Left hindlimb (tissue), 1 donor: ENCODE results near the gene TNS4.

Experiments used
- DNase-seq: peaks from one replicate; pipeline ENCODE4 v3.0.0-alpha.2; 2018

TNS4 gene

DNA sequence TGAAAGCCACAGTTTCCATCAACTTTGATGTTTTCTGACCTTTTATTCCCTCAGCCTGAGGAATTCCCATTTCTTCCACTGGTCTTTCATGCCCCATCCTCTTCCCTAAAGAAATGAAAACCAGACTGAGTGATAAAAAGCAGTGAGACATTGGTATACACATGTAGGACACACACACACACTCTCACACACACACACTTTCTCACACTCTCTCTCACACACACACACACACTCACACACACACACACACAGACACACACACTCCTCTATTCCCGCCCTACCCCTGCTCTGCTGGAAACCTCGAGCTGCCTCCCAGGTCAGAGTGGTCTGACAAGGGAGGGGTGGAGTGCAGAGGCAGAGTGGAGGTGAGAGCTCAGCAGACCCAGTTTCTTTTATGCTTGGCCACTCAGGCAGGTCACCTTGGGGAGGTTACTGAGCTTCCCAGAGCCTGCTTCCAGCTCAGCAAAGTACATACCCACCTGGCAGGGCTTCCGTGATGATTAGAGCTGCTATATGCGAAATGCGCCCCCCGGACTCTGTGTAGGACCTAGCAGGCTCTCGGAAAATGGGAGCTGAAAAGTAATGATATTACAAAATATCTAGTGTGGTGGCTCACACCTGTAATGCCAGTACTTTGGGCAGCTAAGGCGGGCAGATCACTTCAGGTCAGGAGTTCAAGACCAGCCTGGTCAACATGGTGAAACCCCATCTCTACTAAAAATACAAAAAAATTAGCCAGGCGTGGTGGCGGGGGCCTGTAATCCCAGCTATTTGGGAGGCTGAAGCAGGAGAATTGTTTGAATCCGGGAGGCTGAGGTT lies 33.2 kb upstream of the TNS4 start:
- DNase-seq: peak; percentile 34

DNA sequence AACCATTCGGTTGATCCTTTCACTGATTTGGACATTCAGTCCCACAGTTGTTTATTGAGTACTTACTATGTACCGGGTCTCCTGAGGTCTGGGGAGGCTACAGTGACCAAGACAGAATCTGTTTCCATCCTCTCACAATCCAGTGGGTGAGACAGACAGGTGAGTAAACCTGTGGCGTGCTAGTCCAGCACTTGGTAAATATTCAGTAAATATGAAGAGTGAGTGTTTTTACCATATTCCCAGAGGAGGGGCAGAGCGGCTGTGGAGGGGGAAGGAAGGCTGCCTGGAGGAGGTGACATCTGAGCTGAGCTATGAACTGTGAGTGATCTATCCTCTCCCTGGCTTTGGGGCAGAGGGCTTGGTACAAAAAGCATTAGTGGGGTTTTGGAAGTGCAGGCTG lies 32.5 kb upstream of the TNS4 start:
- DNase-seq: peak; percentile 21

DNA sequence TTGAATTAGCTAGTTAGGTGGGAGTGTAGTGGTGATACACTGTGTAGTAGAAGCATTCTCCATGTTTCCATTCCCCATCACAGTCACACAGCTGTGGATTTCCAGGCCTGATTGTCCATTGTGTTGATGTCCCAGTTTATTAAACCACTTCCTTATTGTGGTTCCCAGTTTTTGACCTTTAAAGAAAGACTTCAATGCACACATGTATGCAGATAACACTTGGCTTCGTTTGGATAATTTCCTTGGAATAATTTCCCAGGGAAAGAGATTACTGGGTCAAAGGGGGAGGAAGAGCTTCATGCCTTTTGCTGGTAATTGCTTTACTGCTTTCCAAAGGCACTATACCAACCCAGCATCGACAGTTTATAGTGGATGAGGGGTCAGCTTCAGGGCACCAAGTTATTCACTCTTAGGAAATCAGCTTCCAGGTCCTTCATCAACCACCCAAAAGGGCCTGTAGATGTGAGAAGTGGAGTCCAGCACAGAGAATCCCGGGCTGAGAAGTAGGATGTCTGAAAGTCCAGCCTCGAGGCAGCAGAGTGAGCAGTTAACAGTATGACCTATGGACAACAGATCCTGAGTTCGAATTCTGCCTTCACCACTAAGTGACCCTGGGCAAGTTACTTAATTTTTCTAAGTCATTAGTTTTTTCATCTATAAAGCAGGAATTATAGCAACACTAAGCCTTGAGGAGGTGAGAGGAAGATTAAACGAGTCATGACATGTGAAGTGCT lies 31.3 kb upstream of the TNS4 start:
- no peak for DNase-seq

DNA sequence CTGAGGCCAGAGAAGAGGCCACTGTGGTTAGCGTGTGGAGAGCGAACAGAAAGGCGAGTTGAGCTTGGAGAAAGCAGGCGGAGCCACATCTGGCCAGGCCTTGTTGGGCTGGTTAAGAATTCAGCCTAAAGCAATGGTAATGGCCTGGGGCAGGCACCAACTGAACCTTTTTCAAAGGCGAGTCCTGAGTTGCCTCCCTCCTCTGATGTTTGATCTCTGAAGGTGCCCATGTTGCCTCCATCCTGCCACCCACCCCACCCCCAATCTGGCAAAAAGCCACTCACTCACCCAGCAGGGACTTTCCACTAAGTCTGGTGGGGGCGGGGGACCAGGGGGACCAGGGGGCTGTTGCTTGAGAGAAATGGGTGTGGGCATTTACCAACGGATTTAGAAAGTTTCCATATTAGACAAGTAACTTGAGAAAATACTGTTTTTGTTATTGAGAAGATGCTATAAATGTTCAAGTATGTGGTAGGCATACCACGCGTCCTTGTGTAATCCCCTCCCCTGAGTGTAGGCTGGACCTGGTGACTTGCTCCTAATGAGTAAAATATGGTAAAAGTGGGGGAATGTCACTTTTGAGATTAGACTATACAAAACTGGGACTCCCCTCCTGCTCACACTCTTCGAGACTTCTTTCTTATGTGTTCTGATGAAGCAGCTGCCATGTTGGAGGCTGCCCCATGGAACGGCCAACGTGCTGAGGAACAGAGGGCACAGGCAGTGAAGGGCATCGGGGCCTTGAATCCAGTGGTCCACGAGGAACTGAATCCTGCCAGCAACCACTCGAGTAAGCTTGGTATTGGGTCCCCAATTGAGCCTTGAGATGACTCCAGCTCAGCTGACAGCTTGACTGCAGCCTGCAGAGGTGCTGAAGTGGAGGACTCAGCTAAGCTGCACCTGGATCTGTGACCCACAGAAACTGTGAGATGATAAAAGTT lies 29.9 kb upstream of the TNS4 start:
- peak; percentile 10 for DNase-seq

- DNase-seq: no peak
Observed at GRCh38 chr17:40530531-40530994, 29.1 kb upstream of the TNS4 start.

GRCh38 chr17:40529991-40530390 lies 28.6 kb upstream of the TNS4 start:
- no peak for DNase-seq

DNA sequence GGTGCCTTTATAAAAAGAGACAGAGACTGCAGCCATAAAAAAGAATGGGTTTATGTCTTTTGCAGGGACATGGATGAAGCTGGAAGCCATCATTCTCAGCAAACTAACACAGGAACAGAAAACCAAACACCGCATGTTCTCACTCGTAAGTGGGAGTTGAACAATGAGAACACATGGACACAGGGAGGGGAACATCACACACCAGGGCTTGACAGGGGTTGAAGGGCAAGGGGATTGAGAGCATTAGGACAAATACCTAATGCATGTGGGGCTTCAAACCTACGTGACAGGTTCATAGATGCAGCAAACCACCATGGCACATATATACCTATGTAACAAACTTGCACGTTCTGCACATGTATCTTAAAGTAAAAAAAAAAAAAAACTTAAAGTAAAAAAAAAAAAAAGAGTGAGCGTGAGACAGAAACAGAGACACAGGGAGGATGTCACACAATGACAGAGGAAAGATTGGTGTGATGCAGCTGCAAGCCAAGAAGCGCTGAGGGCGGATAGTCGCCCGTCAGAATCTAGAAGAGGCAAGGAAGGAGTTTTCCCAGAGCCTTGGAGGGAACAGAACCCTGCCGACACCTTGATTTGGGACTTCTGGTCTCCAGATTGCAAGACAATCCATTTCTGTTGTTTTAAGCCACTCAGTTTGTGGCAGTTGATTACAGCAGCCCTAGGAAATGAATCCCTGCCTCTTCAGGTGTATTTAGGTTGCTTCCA lies 27.4 kb upstream of the TNS4 start:
- DNase-seq: no peak

GRCh38 chr17:40526668-40527067 lies 25.2 kb upstream of the TNS4 start:
- no peak for DNase-seq

DNA sequence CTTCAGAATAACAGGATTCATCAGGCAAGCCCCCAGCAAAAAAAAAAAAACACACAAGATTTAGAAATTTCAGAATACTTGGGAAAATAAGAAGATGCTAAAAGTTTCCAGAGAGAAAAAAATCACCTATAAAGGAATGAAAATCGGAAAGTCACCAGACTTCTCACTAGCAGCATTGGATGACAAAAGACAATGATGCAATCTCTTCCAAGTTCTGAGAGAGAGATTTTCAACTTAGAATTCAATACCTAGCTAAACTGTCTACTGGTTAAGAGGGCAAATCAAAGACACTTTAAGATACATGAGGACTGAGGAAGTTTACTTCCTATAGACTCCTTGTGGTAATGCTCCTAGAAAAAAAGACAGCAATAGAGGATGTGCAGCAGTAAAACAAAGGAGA lies 23.9 kb upstream of the TNS4 start:
- no peak for DNase-seq

- no peak for DNase-seq
Observed at GRCh38 chr17:40524243-40524965, 23.0 kb upstream of the TNS4 start.

DNA sequence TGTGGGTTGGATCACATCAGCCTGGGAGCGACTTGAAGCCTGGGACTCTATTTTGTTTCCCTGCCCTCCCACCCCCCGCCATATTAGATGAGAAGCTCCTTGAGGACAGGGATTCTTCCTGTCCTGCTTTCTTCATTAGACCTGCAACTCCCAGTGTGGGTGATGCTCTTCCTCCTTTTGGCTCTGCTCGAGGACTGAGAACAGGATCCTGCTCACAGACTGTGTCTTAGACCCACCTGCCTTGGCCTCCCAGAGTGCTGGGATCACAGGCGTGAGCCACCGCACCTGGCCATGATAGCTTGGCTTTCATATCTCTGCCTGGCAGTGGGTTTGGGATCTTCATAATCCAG lies 21.5 kb upstream of the TNS4 start:
- no peak for DNase-seq

DNA sequence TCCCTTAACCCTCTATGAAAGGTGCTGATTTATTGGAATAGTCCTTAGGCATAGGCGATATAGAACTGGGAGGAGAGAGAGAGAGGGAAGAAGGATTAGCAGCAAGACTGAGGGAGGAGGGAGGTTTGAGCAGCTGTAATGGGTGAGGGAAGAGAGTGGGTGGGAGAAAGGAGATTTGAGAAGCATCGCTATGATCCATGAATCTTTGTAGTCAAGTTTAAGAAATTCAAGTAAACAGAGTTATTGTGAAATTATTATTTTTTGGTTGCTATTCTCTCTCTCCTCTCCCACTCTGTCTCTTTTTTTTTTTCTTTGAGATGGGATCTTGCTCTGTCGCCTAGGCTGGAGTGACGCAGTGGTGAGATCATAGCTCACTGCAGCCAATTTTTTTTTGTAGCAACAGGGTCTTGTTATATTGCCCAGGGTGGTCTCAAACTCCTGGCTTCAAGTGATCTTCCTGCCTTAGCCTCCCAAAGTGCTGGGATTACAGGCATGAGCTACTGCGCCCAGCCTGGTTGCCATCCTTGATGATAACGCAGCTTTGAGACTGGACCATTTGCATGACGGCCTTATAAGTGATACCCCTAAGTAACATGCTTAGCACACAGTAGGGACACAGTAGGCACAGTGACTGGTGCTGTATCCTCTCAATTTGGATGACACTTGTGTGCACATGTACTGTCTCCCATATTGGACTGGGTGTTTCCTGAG lies 21.0 kb upstream of the TNS4 start:
- DNase-seq: no peak

DNA sequence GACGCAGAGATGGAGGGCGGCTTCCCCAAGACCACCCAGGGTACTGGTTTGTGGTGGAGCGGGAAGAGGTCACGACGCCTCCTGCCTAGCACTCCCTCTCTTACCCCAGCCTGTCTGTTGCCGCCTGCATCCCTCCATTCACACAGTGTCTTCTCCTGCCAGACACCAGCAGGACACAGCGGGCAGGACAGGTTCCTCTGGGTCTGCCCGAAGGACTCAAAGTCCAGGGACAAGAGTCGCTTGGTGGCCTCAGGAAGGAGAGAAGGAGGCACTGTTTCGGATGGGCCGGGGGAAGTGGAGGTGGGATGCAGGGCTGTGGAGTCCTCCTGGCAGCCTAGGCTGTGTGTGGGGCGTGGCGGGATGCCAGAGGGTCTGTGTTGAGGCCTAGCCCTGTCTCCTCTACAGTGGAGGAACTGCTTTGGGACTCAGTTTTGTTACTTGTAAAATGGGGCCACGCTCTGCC lies 19.6 kb upstream of the TNS4 start:
- no peak for DNase-seq

DNA sequence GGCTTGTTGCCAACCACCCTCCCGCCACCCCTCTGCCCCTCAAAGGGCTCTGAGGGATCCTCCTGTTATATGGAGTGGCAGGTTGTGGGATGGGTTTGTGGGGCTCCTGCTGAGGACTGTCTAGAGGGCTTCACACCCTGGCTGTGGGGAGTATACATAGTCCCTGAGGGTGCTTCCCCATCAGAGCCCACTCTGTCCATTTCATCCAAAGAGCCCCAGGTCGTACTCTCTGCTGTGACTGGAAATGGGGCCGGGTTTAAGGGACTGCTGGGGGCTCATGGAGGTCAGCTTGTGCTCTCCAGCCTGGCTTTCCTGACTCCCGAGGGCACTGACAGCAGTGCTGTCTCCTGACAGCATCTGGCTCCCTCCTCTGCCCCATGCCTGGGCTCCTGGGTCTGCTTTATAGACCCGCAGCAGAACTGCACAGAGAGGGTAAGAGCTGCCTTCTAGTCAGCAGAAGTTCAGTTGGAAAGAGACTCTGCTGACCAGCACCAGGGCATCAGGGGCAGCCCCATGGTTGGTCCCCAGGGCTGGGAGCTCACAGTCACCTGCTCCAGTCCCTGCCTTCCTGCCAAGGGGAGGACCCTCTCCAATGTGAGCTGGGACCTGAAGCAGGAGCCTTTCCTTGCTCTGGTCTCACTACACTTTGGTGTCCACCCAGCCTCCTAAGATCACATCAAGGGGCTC lies 17.8 kb upstream of the TNS4 start:
- no peak for DNase-seq

GRCh38 chr17:40518401-40519088 lies 17.1 kb upstream of the TNS4 start:
- DNase-seq: no peak

DNA sequence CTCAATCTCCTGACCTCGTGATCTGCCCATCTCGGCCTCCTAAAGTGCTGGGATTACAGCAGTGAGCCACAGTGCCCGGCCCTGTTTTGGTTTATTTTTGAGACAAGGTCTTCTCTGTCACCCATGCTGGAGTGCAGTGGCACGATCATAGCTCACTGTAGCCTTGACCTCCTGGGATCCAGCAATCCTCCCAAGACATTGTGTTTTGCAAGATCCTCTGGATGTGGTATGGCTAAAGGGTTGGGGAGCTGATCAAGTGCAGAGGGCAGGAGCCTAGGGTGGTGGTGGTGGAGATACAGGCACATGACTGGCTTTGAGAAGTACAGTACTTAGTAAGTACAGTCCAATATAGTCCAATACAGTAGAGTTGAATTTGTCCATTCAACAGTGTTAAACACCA lies 16.6 kb upstream of the TNS4 start:
- no peak for DNase-seq

DNA sequence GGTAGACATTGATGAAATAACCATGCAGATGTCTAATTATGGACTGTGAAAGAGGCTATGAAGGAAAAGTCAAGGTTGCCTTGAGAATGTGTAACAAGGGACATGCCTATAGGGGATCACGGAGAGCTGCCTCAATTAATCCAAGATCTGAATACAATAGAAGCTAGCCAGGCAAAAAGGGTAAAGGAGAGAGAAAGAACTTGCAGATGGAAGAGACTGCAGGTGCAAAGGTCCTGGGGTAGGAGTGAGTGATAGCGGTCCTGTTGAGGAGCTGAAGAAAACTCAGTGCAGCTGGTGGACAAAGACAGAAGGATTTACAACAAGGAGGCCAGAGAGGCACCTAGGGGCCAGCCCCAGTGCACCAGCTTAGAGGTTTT lies 15.9 kb upstream of the TNS4 start:
- no peak for DNase-seq

DNA sequence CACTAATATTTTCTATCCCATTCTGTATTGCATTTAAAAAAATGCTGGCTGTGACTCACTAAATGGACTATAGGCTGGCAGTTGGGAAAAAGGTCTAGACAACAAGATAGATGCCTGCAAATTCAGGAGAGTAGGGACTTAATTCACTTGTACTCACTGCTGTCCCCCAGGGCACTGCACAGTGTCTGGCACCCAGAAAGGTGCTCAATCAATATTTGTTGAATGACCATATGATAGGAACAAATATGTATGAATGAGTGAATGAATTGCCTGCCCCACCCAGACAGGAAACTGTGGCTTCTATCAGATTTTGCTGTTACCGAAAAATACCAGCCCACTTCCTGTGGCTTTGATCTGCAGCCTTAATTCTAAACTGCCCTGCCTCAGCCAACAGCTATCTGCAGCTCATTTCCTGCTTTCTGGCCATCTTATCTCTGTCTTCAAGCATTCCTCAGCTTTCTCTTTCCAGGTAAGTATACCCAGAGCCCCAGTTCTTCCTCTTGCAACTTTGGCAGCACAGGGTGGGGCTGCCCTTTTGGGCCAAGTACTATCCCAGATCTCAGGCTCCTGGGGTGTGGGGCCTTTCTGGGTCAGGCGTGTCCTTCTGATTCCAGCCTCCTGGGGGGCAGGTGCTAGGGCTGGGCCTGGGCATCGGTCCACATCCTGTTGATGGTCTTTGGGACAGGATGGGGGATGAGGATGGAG lies 15.3 kb upstream of the TNS4 start:
- DNase-seq: no peak

GRCh38 chr17:40515491-40516041 lies 14.1 kb upstream of the TNS4 start:
- no peak for DNase-seq
